Measurements from ENCODE around the gene METTL13.
"Not testable (repeated sequence)": the region's sequence is repeated elsewhere in the genome, so short reads cannot be mapped to it uniquely, and the experiment has no call there.

The METTL13 gene

GRCh38 chr1:171769754-171770153 lies 11.7 kb upstream of the METTL13 start:
- no peak for DNase-seq

GRCh38 chr1:171772312-171772711 lies 9.1 kb upstream of the METTL13 start:
- DNase-seq: no peak

- DNase-seq: no peak
Measured at GRCh38 chr1:171780583-171781175, 781 bp upstream of the METTL13 start.

- DNase-seq: no peak
Measured at GRCh38 chr1:171783816-171784530, 2.5 kb downstream of the METTL13 start.

GRCh38 chr1:171784784-171785183 lies 3.3 kb downstream of the METTL13 start:
- DNase-seq: no peak

- no peak for DNase-seq
Measured at GRCh38 chr1:171785766-171786165, 4.3 kb downstream of the METTL13 start.

GRCh38 chr1:171786534-171786933 lies 5.1 kb downstream of the METTL13 start:
- no peak for DNase-seq

GRCh38 chr1:171787686-171788480 lies 6.4 kb downstream of the METTL13 start:
- DNase-seq: no peak

- DNase-seq: no peak
Measured at GRCh38 chr1:171788696-171789095, 7.2 kb downstream of the METTL13 start.

- no peak for DNase-seq
Measured at GRCh38 chr1:171790318-171790717, 8.9 kb downstream of the METTL13 start.

GRCh38 chr1:171792656-171793369 lies 11.4 kb downstream of the METTL13 start:
- DNase-seq: no peak

- no peak for DNase-seq
Measured at GRCh38 chr1:171793636-171794035, 12.2 kb downstream of the METTL13 start.

GRCh38 chr1:171794085-171794484 lies 12.6 kb downstream of the METTL13 start:
- DNase-seq: peak; percentile 71

- no peak for DNase-seq
Measured at GRCh38 chr1:171796592-171796991, 15.1 kb downstream of the METTL13 start.

GRCh38 chr1:171798311-171798710 lies 16.9 kb downstream of the METTL13 start:
- no peak for DNase-seq

GRCh38 chr1:171798765-171799164 lies 17.3 kb downstream of the METTL13 start:
- DNase-seq: no peak

- no peak for DNase-seq
Measured at GRCh38 chr1:171799166-171799565, 17.7 kb downstream of the METTL13 start.

GRCh38 chr1:171799698-171800097 lies 18.2 kb downstream of the METTL13 start:
- DNase-seq: not testable (repeated sequence)

- no peak for DNase-seq
Measured at GRCh38 chr1:171800342-171800741, 18.9 kb downstream of the METTL13 start.

- DNase-seq: no peak
Measured at GRCh38 chr1:171800851-171801250, 19.4 kb downstream of the METTL13 start.

- DNase-seq: no peak
Measured at GRCh38 chr1:171801487-171801891, 20.0 kb downstream of the METTL13 start.

GRCh38 chr1:171802207-171802606 lies 20.7 kb downstream of the METTL13 start:
- DNase-seq: no peak

- DNase-seq: no peak
Measured at GRCh38 chr1:171803045-171803444, 21.6 kb downstream of the METTL13 start.

Data from stimulated activated CD4-positive, alpha-beta T cell treated with anti-CD3 and anti-CD28 coated beads, Interleukin-1b, Interleukin-23, amount 100 ng/mL, for 48 hours (primary cell).